Sigmoid colon (tissue), 7 donors: ENCODE data around the gene MRPL36. TPM values are rescaled to one million over a fixed set of nuclear protein-coding genes. Genes with fewer than 3 reads are reported as not detected.
A peak's percentile ranks its signal among the peaks of the same experiment; 100 is the strongest.

Experiments
- DNase-seq: peaks from one replicate; pipeline ENCODE4 v3.0.0-alpha.2; 2019
- H3K27ac ChIP-seq, 4 donors: fragments of 200-600 bp; sonication (generic); one replicate each; pipeline ENCODE4 v1.5.1; 2016 to 2019; ENCODE audit warnings: mild to moderate bottlenecking in 1 of 4
- H3K27me3 ChIP-seq, 3 donors: fragments of 200-600 bp; sonication (generic); one replicate each; pipeline ENCODE4 v1.5.1; 2019; ENCODE audit warnings: mild to moderate bottlenecking in 1 of 3
- H3K36me3 ChIP-seq, 4 donors: fragments of 200-600 bp; sonication (generic); one replicate each; pipeline ENCODE4 v1.5.1; 2016 to 2019
- H3K4me1 ChIP-seq, 4 donors: fragments of 200-600 bp; sonication (generic); one replicate each; pipeline ENCODE4 v1.5.1; 2017 to 2019
- H3K4me3 ChIP-seq, 4 donors: fragments of 200-600 bp; sonication (generic); one replicate each; pipeline ENCODE4 v1.5.1; 2017 to 2019; ENCODE audit warnings: mild to moderate bottlenecking in 2 of 4, moderate library complexity in 1 of 4
- H3K9me3 ChIP-seq, 4 donors: fragments of 200-600 bp in 3 of 4; sonication (generic) in 3 of 4; one replicate each; pipeline versions ENCODE4 v1.5.1 to v1.6.1; 2013 to 2019
- EP300 ChIP-seq, 4 donors: sonication (generic); formaldehyde crosslinking; IDR thresholded peaks; one replicate each; pipeline ENCODE4 v1.6.1; 2017; ENCODE audit warnings: antibody characterized with exemption in 4 of 4
- POLR2A ChIP-seq, 2 donors: fragments of 450-650 bp; IDR thresholded peaks; one replicate each; pipeline ENCODE4 v1.6.1; 2016; ENCODE audit warnings: antibody characterized with exemption in 2 of 2, mild to moderate bottlenecking in 2 of 2, moderate library complexity in 2 of 2
- POLR2AphosphoS5 ChIP-seq, 4 donors: sonication (generic); formaldehyde crosslinking; IDR thresholded peaks; one replicate each; pipeline ENCODE4 v1.6.1; 2017; ENCODE audit warnings: antibody characterized with exemption in 4 of 4
- WGBS, 2 donors: extraction: QIAGEN DNeasy Blood & Tissue Kit; methylation state at CpG; one replicate each; pipeline ENCODE4 v1.1.7; 2013; 5-methylcytosine and 5-hydroxymethylcytosine counted together
- intact Hi-C: fragments of 100-400 bp; cut with DNase I; formaldehyde crosslinking; loops from one replicate; pipeline ENCODE4 v1.15.1; 2023
- polyA plus RNA-seq, 3 donors: library from polyadenylated mRNA; stranded (reverse); fragments of 200-250 nt; gene quantifications; one replicate each; pipeline ENCODE4 v1.2.3, GENCODE V29; 2013
- total RNA-seq, 4 donors: library from RNA; depleted of rRNA; stranded (reverse); fragments of >200 nt; gene quantifications; one replicate each; pipeline ENCODE4 v1.1.0, GENCODE V29; 2016
- TF ChIP-seq, protein P1 (sequence below), 4 experiments: fragments of 450-650 bp in 3 of 4; fragments of 200-600 bp in 1 of 4; IDR thresholded peaks; one replicate each; pipeline ENCODE4 v1.5.1; 2016 to 2019; ENCODE audit warnings: antibody characterized with exemption in 4 of 4, mild to moderate bottlenecking in 3 of 4, moderate library complexity in 2 of 4
- donor health status: healthy with polysubstance abuse.
- donor health status: Bipolar disorder and iron deficiency.
- donor health status: healthy.

The MRPL36 gene
- total and polyA plus RNA-seq, 7 donors, result 32.4 to 77.9 (median 59.4) TPM

DNA sequence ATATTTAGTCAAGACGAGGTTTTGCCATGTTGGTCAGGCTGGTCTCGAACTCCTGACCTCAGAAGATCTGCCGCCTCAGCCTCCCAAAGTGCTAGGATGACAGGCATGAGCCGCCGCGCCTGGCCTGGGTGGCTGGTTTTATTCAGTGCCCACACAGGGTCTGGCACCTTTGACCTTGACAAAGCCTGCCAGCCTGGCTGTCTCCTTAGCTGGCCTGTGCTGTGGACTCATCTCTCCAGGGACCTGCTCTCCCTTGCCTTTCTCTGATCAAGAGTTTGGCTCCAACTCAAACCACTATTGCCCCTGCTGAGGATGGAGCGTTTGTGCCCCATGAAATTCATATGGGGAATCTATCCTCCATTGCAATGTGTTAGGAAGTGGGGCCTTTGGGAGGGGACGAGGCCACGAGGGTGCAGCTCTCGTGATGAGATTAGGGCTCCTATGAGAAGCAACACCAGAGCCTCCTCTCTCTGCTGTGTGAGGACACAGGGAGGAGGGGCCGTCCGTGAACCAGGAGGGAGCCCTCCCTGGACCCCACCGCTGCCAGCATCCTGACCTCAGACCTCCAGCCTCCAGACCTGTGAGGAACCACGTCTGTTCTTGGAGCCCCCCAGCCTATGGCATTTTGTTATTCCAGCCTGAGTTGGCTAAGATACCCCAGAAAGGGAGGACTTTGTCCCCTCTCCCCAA lies 45.0 kb downstream of the MRPL36 start:
- TF ChIP-seq EP300 (IDR thresholded peaks at IDR 0.05) (no peak), POLR2A (IDR thresholded peaks at IDR 0.05) (no peak), POLR2AphosphoS5 (IDR thresholded peaks at IDR 0.05) (no peak)
- TF ChIP-seq, protein P1, sequence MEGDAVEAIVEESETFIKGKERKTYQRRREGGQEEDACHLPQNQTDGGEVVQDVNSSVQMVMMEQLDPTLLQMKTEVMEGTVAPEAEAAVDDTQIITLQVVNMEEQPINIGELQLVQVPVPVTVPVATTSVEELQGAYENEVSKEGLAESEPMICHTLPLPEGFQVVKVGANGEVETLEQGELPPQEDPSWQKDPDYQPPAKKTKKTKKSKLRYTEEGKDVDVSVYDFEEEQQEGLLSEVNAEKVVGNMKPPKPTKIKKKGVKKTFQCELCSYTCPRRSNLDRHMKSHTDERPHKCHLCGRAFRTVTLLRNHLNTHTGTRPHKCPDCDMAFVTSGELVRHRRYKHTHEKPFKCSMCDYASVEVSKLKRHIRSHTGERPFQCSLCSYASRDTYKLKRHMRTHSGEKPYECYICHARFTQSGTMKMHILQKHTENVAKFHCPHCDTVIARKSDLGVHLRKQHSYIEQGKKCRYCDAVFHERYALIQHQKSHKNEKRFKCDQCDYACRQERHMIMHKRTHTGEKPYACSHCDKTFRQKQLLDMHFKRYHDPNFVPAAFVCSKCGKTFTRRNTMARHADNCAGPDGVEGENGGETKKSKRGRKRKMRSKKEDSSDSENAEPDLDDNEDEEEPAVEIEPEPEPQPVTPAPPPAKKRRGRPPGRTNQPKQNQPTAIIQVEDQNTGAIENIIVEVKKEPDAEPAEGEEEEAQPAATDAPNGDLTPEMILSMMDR (IDR thresholded peaks at IDR 0.05), result no peak
- Histone ChIP-seq H3K9me3 (no peaks in the 10 kb centered on the region), H3K27me3 (peaks cover 0 to 13% (median 0%) of the 10 kb centered on the region in 3 donors), H3K36me3 (no peaks in the 10 kb centered on the region), H3K4me3 (no peak overlapping the region), H3K27ac (no peak overlapping the region), H3K4me1 (no peaks in the 10 kb centered on the region)
- peak; percentile 26 for DNase-seq
- intact Hi-C loops, result no loop called here
- WGBS, 2 donors, result 59 to 79% methylated on average over 14 of the region's 14 CpGs

DNA sequence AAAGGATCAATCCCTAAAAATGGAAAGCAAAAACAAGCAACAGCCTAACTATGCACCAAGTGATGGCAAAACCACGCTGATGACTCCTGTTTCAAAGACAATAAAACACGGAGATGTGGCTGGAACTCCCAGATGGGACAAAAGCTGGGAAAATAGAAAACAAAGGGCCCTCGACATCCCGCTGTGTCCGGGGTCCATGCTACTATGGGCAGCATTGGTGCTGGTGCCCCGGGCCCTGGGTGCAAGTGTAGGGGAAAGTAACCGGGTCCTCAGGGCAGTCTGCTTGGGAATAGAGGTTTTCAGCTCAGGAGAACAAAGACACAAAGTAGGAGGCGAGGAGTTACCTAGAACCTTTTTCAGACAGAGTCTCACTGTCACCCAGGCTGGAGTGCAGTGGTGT lies 46.1 kb downstream of the MRPL36 start:
- H3K4me3 ChIP-seq, result no peak overlapping the region
- intact Hi-C loops, result no loop called here
- WGBS, 2 donors, result 76 to 81% methylated on average over 8 of the region's 8 CpGs
- H3K27me3 ChIP-seq, result peaks cover 0 to 13% (median 0%) of the 10 kb centered on the region in 3 donors
- H3K27ac ChIP-seq, result no peak overlapping the region
- peak; percentile 12 for DNase-seq
- no peaks in the 10 kb centered on the region for H3K4me1 ChIP-seq
- TF ChIP-seq POLR2AphosphoS5 (IDR thresholded peaks at IDR 0.05), result no peak
- TF ChIP-seq, protein P1 (IDR thresholded peaks at IDR 0.05), result no peak
- TF ChIP-seq POLR2A (IDR thresholded peaks at IDR 0.05), result no peak
- TF ChIP-seq EP300 (IDR thresholded peaks at IDR 0.05), result no peak
- no peaks in the 10 kb centered on the region for H3K9me3 ChIP-seq
- no peaks in the 10 kb centered on the region for H3K36me3 ChIP-seq

DNA sequence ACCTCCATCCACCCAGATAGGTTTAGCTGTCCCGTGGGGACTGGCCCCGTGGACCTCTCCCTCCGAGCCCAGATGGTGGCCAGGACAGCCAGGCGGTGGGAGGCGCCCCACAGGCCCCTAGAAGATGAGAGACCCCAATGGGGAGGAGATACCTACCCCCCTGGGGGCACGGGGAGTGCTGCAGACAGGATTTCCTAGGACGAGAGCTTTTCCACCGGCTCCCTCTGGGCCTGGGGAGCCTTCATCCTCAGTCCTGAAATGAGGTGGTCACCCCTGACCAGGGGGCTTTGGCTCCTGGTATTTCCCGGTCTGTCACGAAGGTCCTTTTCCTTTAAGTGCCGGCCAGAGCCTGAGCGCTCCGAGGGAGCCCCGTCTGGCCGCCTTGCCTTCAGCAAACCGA lies 46.8 kb downstream of the MRPL36 start:
- H3K27ac ChIP-seq, result no peak overlapping the region
- no peaks in the 10 kb centered on the region for H3K4me1 ChIP-seq
- H3K27me3 ChIP-seq, result peaks cover 0 to 13% (median 0%) of the 10 kb centered on the region in 3 donors
- H3K4me3 ChIP-seq, result no peak overlapping the region
- intact Hi-C loops, result no loop called here
- DNase-seq, result peak; percentile 41
- WGBS, 2 donors, result 68 to 78% methylated on average over 16 of the region's 16 CpGs
- no peaks in the 10 kb centered on the region for H3K36me3 ChIP-seq
- TF ChIP-seq, protein P1 (IDR thresholded peaks at IDR 0.05), result no peak
- TF ChIP-seq POLR2AphosphoS5 (IDR thresholded peaks at IDR 0.05) (no peak), EP300 (IDR thresholded peaks at IDR 0.05) (no peak), POLR2A (IDR thresholded peaks at IDR 0.05) (no peak)
- no peaks in the 10 kb centered on the region for H3K9me3 ChIP-seq

DNA sequence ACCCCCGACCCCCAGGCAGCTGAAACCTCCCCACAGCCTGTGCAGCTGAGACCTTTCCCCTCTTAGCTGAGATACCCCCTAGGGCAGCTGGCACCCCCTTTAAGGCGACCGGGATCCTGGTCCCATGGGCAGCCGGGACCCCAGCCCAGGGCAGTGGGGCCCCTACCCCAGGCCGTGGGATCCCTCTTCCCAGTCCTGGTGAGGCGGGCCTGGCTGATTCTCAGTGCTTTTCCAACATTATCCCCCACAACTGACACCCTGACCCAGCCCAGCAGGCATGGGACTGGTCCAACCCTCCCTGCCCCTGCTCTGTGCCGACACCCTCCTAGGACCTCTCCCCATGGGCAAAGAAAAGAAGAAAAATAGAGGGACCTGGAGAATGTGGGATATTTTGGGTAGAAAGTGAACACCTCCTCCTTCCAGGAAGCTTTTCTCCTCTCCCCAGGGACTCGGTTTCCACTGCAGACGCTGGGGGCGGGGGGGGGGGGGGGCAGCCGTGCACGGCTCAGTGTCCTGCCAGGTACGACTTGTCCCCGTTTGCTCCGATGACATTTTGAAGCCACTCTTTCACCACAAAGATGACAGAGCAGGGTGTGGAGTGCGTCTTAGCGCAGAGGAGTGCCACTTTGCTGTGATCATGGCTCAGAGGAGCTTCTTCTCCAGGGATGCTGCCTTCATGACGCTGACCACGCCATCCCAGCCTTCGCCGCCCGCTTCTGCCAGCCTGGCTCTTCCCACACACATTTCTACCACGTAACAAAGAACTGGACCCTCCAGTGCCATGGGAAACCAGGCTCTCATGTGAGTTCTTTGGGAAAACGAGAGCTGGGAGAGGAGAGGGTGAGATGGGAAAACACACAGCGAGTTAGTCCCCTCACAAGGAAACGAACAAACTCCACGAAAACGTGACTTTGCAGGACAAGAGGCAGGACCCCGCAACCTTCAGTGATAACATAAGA lies 47.5 kb downstream of the MRPL36 start:
- Histone ChIP-seq H3K36me3 (no peaks in the 10 kb centered on the region), H3K27ac (no peak overlapping the region), H3K4me3 (no peak overlapping the region), H3K4me1 (no peaks in the 10 kb centered on the region), H3K9me3 (no peaks in the 10 kb centered on the region), H3K27me3 (peaks cover 0 to 13% (median 0%) of the 10 kb centered on the region in 3 donors)
- DNase-seq, result peak; percentile 29
- TF ChIP-seq, protein P1 (IDR thresholded peaks at IDR 0.05), result no peak
- TF ChIP-seq POLR2AphosphoS5 (IDR thresholded peaks at IDR 0.05), result no peak
- no peak for TF ChIP-seq POLR2A (IDR thresholded peaks at IDR 0.05)
- no peak for TF ChIP-seq EP300 (IDR thresholded peaks at IDR 0.05)
- intact Hi-C loops, result no loop called here
- WGBS, 2 donors, result 70 to 83% methylated on average over 29 of the region's 29 CpGs
